ENCODE results near the gene CNTNAP5. TPM values are rescaled to one million over a fixed set of nuclear protein-coding genes. Genes with fewer than 3 reads are reported as not detected.

CNTNAP5 gene
- total and polyA plus RNA-seq, 9 of the 15 experiments (the other 6 are each of a cell fraction or from before 2014, with no cell fraction given): not detected

DNA sequence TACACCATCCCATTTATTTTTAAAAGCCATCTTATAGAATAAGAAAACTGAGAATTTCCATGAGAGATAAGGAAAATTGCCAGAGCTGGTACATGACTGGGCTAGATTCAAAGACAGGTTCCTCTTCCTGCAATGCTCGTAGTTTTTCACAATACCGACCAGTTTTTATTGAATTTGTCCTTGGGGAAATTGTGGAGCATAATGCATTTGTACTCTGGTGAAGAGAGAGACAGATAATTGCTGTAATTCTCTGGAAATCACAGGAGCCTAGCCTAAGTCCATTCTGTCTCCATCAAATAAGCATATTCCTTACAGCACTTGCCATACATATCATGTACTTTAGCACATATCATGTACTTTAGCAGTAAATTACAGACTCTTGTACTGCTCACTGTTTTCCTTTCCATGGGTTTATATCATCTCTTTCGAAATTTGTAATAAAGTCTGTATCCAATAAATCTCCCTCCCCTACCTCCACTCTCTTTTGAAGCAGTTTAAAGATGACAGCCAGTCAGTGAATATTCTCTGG lies 355.2 kb downstream of the CNTNAP5 start:
- H3K4me1 ChIP-seq (replicated peaks in 1 of 2; ENCODE audit: control insufficient read depth in 2 of 2, insufficient read depth in 2 of 2, low read length in 2 of 2): no peaks in the 10 kb centered on the region
- intact Hi-C loops (cut with micrococcal nuclease): no loop called here
- in situ Hi-C loops (cut with MboI): no loop called here
- WGBS (ENCODE audit: insufficient coverage, low coverage, missing lambda C conversion rate): 0% methylated on average over 3 of the region's 3 CpGs
- H3K36me3 ChIP-seq (ENCODE audit: control insufficient read depth, insufficient read depth, low read length): no peaks in the 10 kb centered on the region
- no peak overlapping the region for H3K4me3 ChIP-seq
- ATAC-seq (no peak), FAIRE-seq (no peak), DNase-seq (ENCODE audit: extremely low read depth in 1 of 4, low spot score in 3 of 4) (no peak)
- ChIA-PET POLR2A (interaction anchor here (0.6 kb wide), 1 partner anchor 9 kb away, joined by 3 read pairs; no protein-coding TSS in a partner anchor), CTCF (ENCODE audit: low intra/inter-chr PET ratio) (no interaction called here)
- no peak overlapping the region for H2AFZ ChIP-seq (ENCODE audit: low read depth, low read length)
- H3K79me2 ChIP-seq (ENCODE audit: control insufficient read depth, insufficient read depth, low read length): no peaks in the 10 kb centered on the region
- H3K27me3 ChIP-seq (ENCODE audit: control insufficient read depth in 2 of 2, insufficient read depth in 2 of 2, low read length in 2 of 2): no peaks in the 10 kb centered on the region
- no peaks in the 10 kb centered on the region for H3K9me1 ChIP-seq (ENCODE audit: control insufficient read depth, insufficient read depth, low read length)
- no peaks in the 10 kb centered on the region for H4K20me1 ChIP-seq (replicated peaks; ENCODE audit: control insufficient read depth, insufficient read depth, low read length)
- no peaks in the 10 kb centered on the region for H3K9me3 ChIP-seq (replicated peaks; ENCODE audit: control insufficient read depth, insufficient read depth, low read depth, low read length)
- no peak overlapping the region for H3K9ac ChIP-seq (ENCODE audit: insufficient read depth in 1 of 2, low read depth in 2 of 2, low read length in 2 of 2)
- H3K27ac ChIP-seq (ENCODE audit: extremely low read depth, low read depth, low read length): no peak overlapping the region
- BruUV-seq (replicated peaks): no TSS peak
- no peak overlapping the region for H3K4me2 ChIP-seq (ENCODE audit: insufficient read depth, low read length)
- TF ChIP-seq, protein P1, sequence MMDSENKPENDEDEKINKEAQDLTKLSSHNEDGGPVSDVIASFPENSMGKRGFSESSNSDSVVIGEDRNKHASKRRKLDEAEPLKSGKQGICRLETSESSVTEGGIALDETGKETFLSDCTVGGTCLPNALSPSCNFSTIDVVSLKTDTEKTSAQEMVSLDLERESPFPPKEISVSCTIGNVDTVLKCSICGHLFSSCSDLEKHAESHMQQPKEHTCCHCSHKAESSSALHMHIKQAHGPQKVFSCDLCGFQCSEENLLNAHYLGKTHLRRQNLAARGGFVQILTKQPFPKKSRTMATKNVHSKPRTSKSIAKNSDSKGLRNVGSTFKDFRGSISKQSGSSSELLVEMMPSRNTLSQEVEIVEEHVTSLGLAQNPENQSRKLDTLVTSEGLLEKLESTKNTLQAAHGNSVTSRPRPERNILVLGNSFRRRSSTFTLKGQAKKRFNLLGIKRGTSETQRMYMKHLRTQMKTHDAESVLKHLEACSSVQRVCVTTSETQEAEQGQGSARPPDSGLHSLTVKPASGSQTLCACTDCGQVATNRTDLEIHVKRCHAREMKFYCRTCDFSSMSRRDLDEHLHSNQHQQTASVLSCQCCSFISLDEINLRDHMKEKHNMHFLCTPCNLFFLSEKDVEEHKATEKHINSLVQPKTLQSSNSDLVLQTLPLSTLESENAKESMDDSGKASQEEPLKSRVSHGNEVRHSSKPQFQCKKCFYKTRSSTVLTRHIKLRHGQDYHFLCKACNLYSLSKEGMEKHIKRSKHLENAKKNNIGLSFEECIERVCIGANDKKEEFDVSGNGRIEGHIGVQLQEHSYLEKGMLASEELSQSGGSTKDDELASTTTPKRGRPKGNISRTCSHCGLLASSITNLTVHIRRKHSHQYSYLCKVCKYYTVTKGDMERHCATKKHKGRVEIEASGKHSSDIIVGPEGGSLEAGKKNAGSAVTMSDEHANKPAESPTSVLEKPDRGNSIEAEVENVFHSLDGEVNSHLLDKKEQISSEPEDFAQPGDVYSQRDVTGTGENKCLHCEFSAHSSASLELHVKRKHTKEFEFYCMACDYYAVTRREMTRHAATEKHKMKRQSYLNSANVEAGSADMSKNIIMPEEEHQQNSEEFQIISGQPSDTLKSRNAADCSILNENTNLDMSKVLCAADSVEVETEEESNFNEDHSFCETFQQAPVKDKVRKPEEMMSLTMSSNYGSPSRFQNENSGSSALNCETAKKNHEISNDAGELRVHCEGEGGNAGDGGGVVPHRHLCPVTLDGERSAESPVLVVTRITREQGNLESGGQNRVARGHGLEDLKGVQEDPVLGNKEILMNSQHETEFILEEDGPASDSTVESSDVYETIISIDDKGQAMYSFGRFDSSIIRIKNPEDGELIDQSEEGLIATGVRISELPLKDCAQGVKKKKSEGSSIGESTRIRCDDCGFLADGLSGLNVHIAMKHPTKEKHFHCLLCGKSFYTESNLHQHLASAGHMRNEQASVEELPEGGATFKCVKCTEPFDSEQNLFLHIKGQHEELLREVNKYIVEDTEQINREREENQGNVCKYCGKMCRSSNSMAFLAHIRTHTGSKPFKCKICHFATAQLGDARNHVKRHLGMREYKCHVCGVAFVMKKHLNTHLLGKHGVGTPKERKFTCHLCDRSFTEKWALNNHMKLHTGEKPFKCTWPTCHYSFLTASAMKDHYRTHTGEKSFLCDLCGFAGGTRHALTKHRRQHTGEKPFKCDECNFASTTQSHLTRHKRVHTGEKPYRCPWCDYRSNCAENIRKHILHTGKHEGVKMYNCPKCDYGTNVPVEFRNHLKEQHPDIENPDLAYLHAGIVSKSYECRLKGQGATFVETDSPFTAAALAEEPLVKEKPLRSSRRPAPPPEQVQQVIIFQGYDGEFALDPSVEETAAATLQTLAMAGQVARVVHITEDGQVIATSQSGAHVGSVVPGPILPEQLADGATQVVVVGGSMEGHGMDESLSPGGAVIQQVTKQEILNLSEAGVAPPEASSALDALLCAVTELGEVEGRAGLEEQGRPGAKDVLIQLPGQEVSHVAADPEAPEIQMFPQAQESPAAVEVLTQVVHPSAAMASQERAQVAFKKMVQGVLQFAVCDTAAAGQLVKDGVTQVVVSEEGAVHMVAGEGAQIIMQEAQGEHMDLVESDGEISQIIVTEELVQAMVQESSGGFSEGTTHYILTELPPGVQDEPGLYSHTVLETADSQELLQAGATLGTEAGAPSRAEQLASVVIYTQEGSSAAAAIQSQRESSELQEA (IDR thresholded peaks at IDR 0.05; ENCODE audit: low read depth): no peak
- no peak for TF ChIP-seq CTBP1 (IDR thresholded peaks at IDR 0.05; ENCODE audit: borderline replicate concordance)
- TF ChIP-seq, protein P2, sequence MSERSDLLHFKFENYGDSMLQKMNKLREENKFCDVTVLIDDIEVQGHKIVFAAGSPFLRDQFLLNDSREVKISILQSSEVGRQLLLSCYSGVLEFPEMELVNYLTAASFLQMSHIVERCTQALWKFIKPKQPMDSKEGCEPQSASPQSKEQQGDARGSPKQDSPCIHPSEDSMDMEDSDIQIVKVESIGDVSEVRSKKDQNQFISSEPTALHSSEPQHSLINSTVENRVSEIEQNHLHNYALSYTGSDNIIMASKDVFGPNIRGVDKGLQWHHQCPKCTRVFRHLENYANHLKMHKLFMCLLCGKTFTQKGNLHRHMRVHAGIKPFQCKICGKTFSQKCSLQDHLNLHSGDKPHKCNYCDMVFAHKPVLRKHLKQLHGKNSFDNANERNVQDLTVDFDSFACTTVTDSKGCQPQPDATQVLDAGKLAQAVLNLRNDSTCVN (CRISPR knock-in tag; IDR thresholded peaks at IDR 0.05): no peak
- TF ChIP-seq, protein P3, sequence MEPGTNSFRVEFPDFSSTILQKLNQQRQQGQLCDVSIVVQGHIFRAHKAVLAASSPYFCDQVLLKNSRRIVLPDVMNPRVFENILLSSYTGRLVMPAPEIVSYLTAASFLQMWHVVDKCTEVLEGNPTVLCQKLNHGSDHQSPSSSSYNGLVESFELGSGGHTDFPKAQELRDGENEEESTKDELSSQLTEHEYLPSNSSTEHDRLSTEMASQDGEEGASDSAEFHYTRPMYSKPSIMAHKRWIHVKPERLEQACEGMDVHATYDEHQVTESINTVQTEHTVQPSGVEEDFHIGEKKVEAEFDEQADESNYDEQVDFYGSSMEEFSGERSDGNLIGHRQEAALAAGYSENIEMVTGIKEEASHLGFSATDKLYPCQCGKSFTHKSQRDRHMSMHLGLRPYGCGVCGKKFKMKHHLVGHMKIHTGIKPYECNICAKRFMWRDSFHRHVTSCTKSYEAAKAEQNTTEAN (CRISPR knock-in tag; IDR thresholded peaks at IDR 0.05): no peak
- TF ChIP-seq, protein P4, sequence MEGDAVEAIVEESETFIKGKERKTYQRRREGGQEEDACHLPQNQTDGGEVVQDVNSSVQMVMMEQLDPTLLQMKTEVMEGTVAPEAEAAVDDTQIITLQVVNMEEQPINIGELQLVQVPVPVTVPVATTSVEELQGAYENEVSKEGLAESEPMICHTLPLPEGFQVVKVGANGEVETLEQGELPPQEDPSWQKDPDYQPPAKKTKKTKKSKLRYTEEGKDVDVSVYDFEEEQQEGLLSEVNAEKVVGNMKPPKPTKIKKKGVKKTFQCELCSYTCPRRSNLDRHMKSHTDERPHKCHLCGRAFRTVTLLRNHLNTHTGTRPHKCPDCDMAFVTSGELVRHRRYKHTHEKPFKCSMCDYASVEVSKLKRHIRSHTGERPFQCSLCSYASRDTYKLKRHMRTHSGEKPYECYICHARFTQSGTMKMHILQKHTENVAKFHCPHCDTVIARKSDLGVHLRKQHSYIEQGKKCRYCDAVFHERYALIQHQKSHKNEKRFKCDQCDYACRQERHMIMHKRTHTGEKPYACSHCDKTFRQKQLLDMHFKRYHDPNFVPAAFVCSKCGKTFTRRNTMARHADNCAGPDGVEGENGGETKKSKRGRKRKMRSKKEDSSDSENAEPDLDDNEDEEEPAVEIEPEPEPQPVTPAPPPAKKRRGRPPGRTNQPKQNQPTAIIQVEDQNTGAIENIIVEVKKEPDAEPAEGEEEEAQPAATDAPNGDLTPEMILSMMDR (IDR thresholded peaks at IDR 0.05 in 2 of 3, conservative IDR thresholded peaks at IDR 0.05 in 1 of 3; ENCODE audit: insufficient read depth in 2 of 3, low read depth in 1 of 3, low read length in 3 of 3): no peak
- no peak for TF ChIP-seq HNRNPL (IDR thresholded peaks at IDR 0.05; ENCODE audit: low read depth, low read length)
- TF ChIP-seq ZNF232 (CRISPR knock-in tag; IDR thresholded peaks at IDR 0.05): no peak
- TF ChIP-seq CCAR2 (IDR thresholded peaks at IDR 0.05; ENCODE audit: low read depth, low read length): no peak
- no peak for TF ChIP-seq FOSL1 (tag; conservative IDR thresholded peaks at IDR 0.05)
- no peak for TF ChIP-seq ZNF77 (CRISPR knock-in tag; IDR thresholded peaks at IDR 0.05)

All from K562 (cell line).